A549 (cell line): Measurements from ENCODE around the gene IFNA1. TPM values are rescaled to one million over a fixed set of nuclear protein-coding genes. Genes with fewer than 3 reads are reported as not detected.

Experiments used
- ATAC-seq, 2 experiments: fragments of 200-7000 bp in 1 of 2; fragments of >200 bp in 1 of 2; cut with Nextera tagmentation in 1 of 2; cut with Tn5 transposase in 1 of 2; 3 replicates each; pipeline versions ENCODE4 v1.8.0 to v1.9.1; 2018 to 2020; ENCODE audit warnings: mild to moderate bottlenecking in 1 of 2, moderate library complexity in 1 of 2
- CTCF ChIA-PET: fragments of 300-600 bp; sonication (Branson Sonifier 250); formaldehyde crosslinking; extraction: SDS; loops from one replicate; lab custom pipeline; 2021; ENCODE audit warnings: antibody characterized with exemption, inconsistent platforms; lab: Yijun Ruan, JAX
- POLR2A ChIA-PET: fragments of 350-600 bp; formaldehyde crosslinking; extraction: SDS; loops from one replicate; lab custom pipeline; 2021; ENCODE audit warnings: antibody characterized with exemption, inconsistent platforms; lab: Yijun Ruan, JAX
- DNase-seq, 2 experiments: peaks; one replicate each; pipeline versions ENCODE4 v3.0.0 to v3.0.0-alpha.2; 2011 to 2016; ENCODE audit warnings: low read depth in 1 of 2, low spot score in 1 of 2
- FAIRE-seq: peaks from 2 replicates; lab custom pipeline; 2011; peaks lifted over from hg19 to GRCh38; lab: Jason Lieb, UNC
- H3K27ac ChIP-seq, 2 experiments: fragments of >200 bp; sonication (Bioruptor Twin); formaldehyde crosslinking; 3 replicates each; pipeline ENCODE4 v1.5.1; 2016 to 2017
- H3K4me1 ChIP-seq: fragments of >200 bp; sonication (Bioruptor Twin); formaldehyde crosslinking; 3 replicates; pipeline ENCODE4 v1.6.1; 2016
- H3K4me2 ChIP-seq: fragments of >200 bp; sonication (Bioruptor Twin); formaldehyde crosslinking; 3 replicates; pipeline ENCODE4 v1.6.1; 2016
- H3K4me3 ChIP-seq: fragments of >200 bp; sonication (Bioruptor Twin); formaldehyde crosslinking; 3 replicates; pipeline ENCODE4 v1.5.1; 2016
- H3K9me3 ChIP-seq: fragments of >200 bp; sonication (Bioruptor Twin); formaldehyde crosslinking; 3 replicates; pipeline ENCODE4 v1.6.1; 2016
- BCL3 ChIP-seq: fragments of >200 bp; sonication (Bioruptor Twin); formaldehyde crosslinking; IDR thresholded peaks from 3 replicates; pipeline ENCODE4 v1.6.1; 2016
- BHLHE40 ChIP-seq: IDR thresholded peaks from 2 replicates; pipeline ENCODE4 v1.6.1; 2012; ENCODE audit warnings: low read depth, low read length, inconsistent platforms
- CBX2 ChIP-seq: fragments of 200-600 bp; sonication (generic); IDR thresholded peaks from 2 replicates; pipeline ENCODE4 v1.6.1; 2016; ENCODE audit warnings: low read depth, mild to moderate bottlenecking, borderline replicate concordance
- CHD2 ChIP-seq: fragments of 150-350 bp; IDR thresholded peaks from 2 replicates; pipeline ENCODE4 v1.6.1; 2014; ENCODE audit warnings: low read length; ENCODE audit not compliant: partially characterized antibody
- CHD4 ChIP-seq: fragments of 200-600 bp; sonication (generic); IDR thresholded peaks from 2 replicates; pipeline ENCODE4 v1.6.1; 2016; ENCODE audit warnings: antibody characterized with exemption, mild to moderate bottlenecking, borderline replicate concordance
- E2F6 ChIP-seq: IDR thresholded peaks from 2 replicates; pipeline ENCODE4 v1.6.1; 2012; ENCODE audit warnings: low read depth, borderline replicate concordance
- EHF ChIP-seq: fragments of 250-450 bp; sonication (Bioruptor Pico); IDR thresholded peaks from 2 replicates; pipeline ENCODE4 v1.5.0; 2020; ENCODE audit warnings: mild to moderate bottlenecking
- EHMT2 ChIP-seq: fragments of 200-600 bp; sonication (generic); IDR thresholded peaks from 2 replicates; pipeline ENCODE4 v1.6.1; 2016; ENCODE audit warnings: antibody characterized with exemption, low read depth, mild to moderate bottlenecking, moderate library complexity
- ELK1 ChIP-seq: fragments of 150-350 bp; IDR thresholded peaks from 2 replicates; pipeline ENCODE4 v1.6.1; 2014; ENCODE audit warnings: low read depth, mild to moderate bottlenecking, low read length
- EP300 ChIP-seq, 2 experiments: fragments of >200 bp; sonication (Bioruptor Twin); formaldehyde crosslinking; IDR thresholded peaks; 2 replicates in 1 of 2; 3 replicates in 1 of 2; pipeline ENCODE4 v1.6.1; 2016 to 2017
- HDAC2 ChIP-seq: fragments of 200-600 bp; sonication (generic); IDR thresholded peaks from 2 replicates; pipeline ENCODE4 v1.6.1; 2016
- HMGXB4 ChIP-seq: fragments of 250-450 bp; sonication (Bioruptor Pico); IDR thresholded peaks from 2 replicates; pipeline ENCODE4 v1.5.0; 2021; ENCODE audit warnings: mild to moderate bottlenecking, moderate library complexity, borderline replicate concordance
- HOXB13 ChIP-seq: fragments of 250-450 bp; sonication (Bioruptor Pico); IDR thresholded peaks from 2 replicates; pipeline ENCODE4 v1.5.0; 2020; ENCODE audit warnings: low read depth, mild to moderate bottlenecking, moderate library complexity
- JUN ChIP-seq, 2 experiments: fragments of >200 bp; sonication (Bioruptor Twin); formaldehyde crosslinking; IDR thresholded peaks; 2 replicates in 1 of 2; 3 replicates in 1 of 2; pipeline ENCODE4 v1.6.1; 2016 to 2017
- KDM1A ChIP-seq: fragments of 200-600 bp; sonication (generic); IDR thresholded peaks from 2 replicates; pipeline ENCODE4 v1.6.1; 2016; ENCODE audit warnings: low read depth, mild to moderate bottlenecking
- MAX ChIP-seq: IDR thresholded peaks from 2 replicates; pipeline ENCODE4 v1.6.1; 2012
- MYC ChIP-seq: IDR thresholded peaks from 2 replicates; pipeline ENCODE4 v1.6.1; 2012; ENCODE audit warnings: mild to moderate bottlenecking, inconsistent platforms, low read length, improper control_type of control experiment, borderline replicate concordance
- NR3C1 ChIP-seq: fragments of >200 bp; sonication (Bioruptor Twin); formaldehyde crosslinking; IDR thresholded peaks from 3 replicates; pipeline ENCODE4 v1.6.1; 2017
- PBX3 ChIP-seq: IDR thresholded peaks from 2 replicates; pipeline ENCODE4 v1.6.1; 2012
- PHF8 ChIP-seq: fragments of 200-600 bp; sonication (generic); IDR thresholded peaks from 2 replicates; pipeline ENCODE4 v1.6.1; 2016; ENCODE audit warnings: low read depth, mild to moderate bottlenecking, antibody characterized with exemption, moderate library complexity, borderline replicate concordance
- POLR2AphosphoS2 ChIP-seq: conservative IDR thresholded peaks from 2 replicates; pipeline ENCODE4 v1.6.1; 2012; ENCODE audit warnings: low read length, improper control_type of control experiment, inconsistent platforms
- RCOR1 ChIP-seq: fragments of 150-350 bp; IDR thresholded peaks from 2 replicates; pipeline ENCODE4 v1.6.1; 2014; ENCODE audit warnings: antibody characterized with exemption, low read length, low read depth
- SMC3 ChIP-seq: fragments of >200 bp; sonication (Bioruptor Twin); formaldehyde crosslinking; IDR thresholded peaks from 3 replicates; pipeline ENCODE4 v1.6.1; 2018; ENCODE audit warnings: inconsistent platforms
- SREBF2 ChIP-seq: fragments of 450-650 bp; IDR thresholded peaks from 2 replicates; pipeline ENCODE4 v1.6.1; 2014; ENCODE audit warnings: mild to moderate bottlenecking, moderate library complexity
- TFCP2L1 ChIP-seq: fragments of 250-450 bp; sonication (Bioruptor Pico); IDR thresholded peaks from 2 replicates; pipeline ENCODE4 v1.5.0; 2021; ENCODE audit warnings: mild to moderate bottlenecking
- TP53 ChIP-seq: fragments of 250-450 bp; sonication (Bioruptor Pico); IDR thresholded peaks from 2 replicates; pipeline ENCODE4 v1.5.0; 2021; ENCODE audit warnings: mild to moderate bottlenecking, moderate library complexity
- ZNF302 ChIP-seq: fragments of 250-450 bp; sonication (Bioruptor Pico); IDR thresholded peaks from 2 replicates; pipeline ENCODE4 v1.9.0; 2021; ENCODE audit warnings: inconsistent platforms, mild to moderate bottlenecking, moderate library complexity
- WGBS: methylation state at CpG from one replicate; pipeline ENCODE4 v1.1.6; 2017; ENCODE audit errors: missing lambda C conversion rate; 5-methylcytosine and 5-hydroxymethylcytosine counted together
- polyA plus RNA-seq, 4 experiments: library from polyadenylated mRNA; depleted of rRNA in 3 of 4; stranded (reverse); fragments of >200 nt; fragmentation: RNase III in 1 of 4; extraction: RNeasy Plus Mini Kit Qiagen cat#74134 plus additional on column Dnase treatment in 1 of 4; gene quantifications; 2 replicates in 3 of 4; 3 replicates in 1 of 4; pipeline ENCODE4 v1.2.3, GENCODE V29; 2011 to 2017

The IFNA1 gene
- polyA plus RNA-seq, 2 of the 4 experiments (the other 2 are of a cell fraction) = not detected

GRCh38 chr9:21404146-21404545, 36.1 kb upstream of the IFNA1 start:
- ATAC-seq (no peak), FAIRE-seq (no peak), DNase-seq (no peak)
- TF ChIP-seq HMGXB4 (CRISPR knock-in tag) (no peak), HOXB13 (no peak), MYC (no peak), KDM1A (no peak), E2F6 (no peak), SMC3 (no peak)
- POLR2A ChIA-PET = no interaction called here
- no peak overlapping the region for H3K4me3 ChIP-seq
- no peaks in the 10 kb centered on the region for H3K4me1 ChIP-seq
- 69% methylated on average over 3 of the region's 3 CpGs for WGBS
- no peak overlapping the region for H3K27ac ChIP-seq
- CTCF ChIA-PET = interaction anchor here (1.4 to 2.2 kb wide), 2 partner anchors 30 to 152 kb away, joined by 4 to 6 read pairs; no protein-coding TSS in a partner anchor
- no peaks in the 10 kb centered on the region for H3K9me3 ChIP-seq
- H3K4me2 ChIP-seq = no peak overlapping the region

GRCh38 chr9:21408817-21409216, 31.4 kb upstream of the IFNA1 start, which contains the start of gene IFNA8:
Gene IFNA8 (plus strand): TSS chr9:21409117. CDS start chr9:21409177, 60 bp downstream.
- no peak within 1 kb of the TSS for H3K4me2 ChIP-seq
- no peak within 1 kb of the TSS for H3K4me3 ChIP-seq
- DNase-seq (no peak), ATAC-seq (no peak), FAIRE-seq (no peak)
- ChIA-PET POLR2A (no interaction called here), CTCF (interaction anchor here (1.2 to 1.9 kb wide), 3 partner anchors 13 to 255 kb away, joined by 3 to 12 read pairs (median 4); no protein-coding TSS in a partner anchor)
- H3K27ac ChIP-seq = no peak within 1 kb of the TSS
- no peaks in the 10 kb centered on the region for H3K4me1 ChIP-seq
- TF ChIP-seq TP53 (CRISPR knock-in tag) (no peak), MAX (no peak), CHD4 (no peak), HDAC2 (no peak), EHF (CRISPR knock-in tag) (no peak), RCOR1 (no peak), SREBF2 (no peak), SMC3 (no peak), NR3C1 (no peak), POLR2AphosphoS2 (no peak)
- WGBS = 97% methylated on average over 1 of the region's 1 CpG
- no peaks in the 10 kb centered on the region for H3K9me3 ChIP-seq

- ChIA-PET POLR2A (no interaction called here), CTCF (interaction anchor here (0.6 kb wide), 1 partner anchor 172 kb away, joined by 3 read pairs; the partner anchor contains the start of gene IFNA14)
- H3K4me2 ChIP-seq = no peak overlapping the region
- no peak overlapping the region for H3K4me3 ChIP-seq
- no peak for ATAC-seq
- no peak overlapping the region for H3K27ac ChIP-seq
- no peak for FAIRE-seq
- peaks cover 24% of the 10 kb centered on the region for H3K4me1 ChIP-seq
- no peak for DNase-seq
- H3K9me3 ChIP-seq = no peaks in the 10 kb centered on the region
- no peak for TF ChIP-seq BHLHE40
- no peak for TF ChIP-seq CHD4
- no peak for TF ChIP-seq CBX2
- TF ChIP-seq TFCP2L1 (CRISPR knock-in tag) = no peak
- TF ChIP-seq EHF (CRISPR knock-in tag) = no peak
- TF ChIP-seq EP300 (IDR thresholded peaks at IDR 0.05) = no peak
- TF ChIP-seq JUN (IDR thresholded peaks at IDR 0.05) = no peak
- no peak for TF ChIP-seq PHF8
- TF ChIP-seq EHMT2 = no peak
- no peak for TF ChIP-seq CHD2
- TF ChIP-seq ELK1 = no peak
- TF ChIP-seq PBX3 = no peak
- no peak for TF ChIP-seq ZNF302 (CRISPR knock-in tag)
- no peak for TF ChIP-seq SREBF2
- TF ChIP-seq BCL3 = no peak
Measured at GRCh38 chr9:21412107-21412506, 28.1 kb upstream of the IFNA1 start.
